Colonic mucosa (tissue), 4 donors: ENCODE results near the gene TCTN2. TPM values are rescaled to one million over a fixed set of nuclear protein-coding genes. Genes with fewer than 3 reads are reported as not detected.

ENCODE experiments used
- DNase-seq: peaks from one replicate; pipeline ENCODE4 v3.0.0-alpha.2; 2020
- H3K27ac ChIP-seq: fragments of 200-600 bp; one replicate; pipeline ENCODE4 v1.8.0; 2021
- H3K27me3 ChIP-seq: fragments of 200-600 bp; one replicate; pipeline ENCODE4 v1.8.0; 2021
- H3K36me3 ChIP-seq: fragments of 200-600 bp; one replicate; pipeline ENCODE4 v1.8.0; 2021
- H3K4me1 ChIP-seq: fragments of 200-600 bp; one replicate; pipeline ENCODE4 v1.8.0; 2021; ENCODE audit warnings: mild to moderate bottlenecking
- H3K4me3 ChIP-seq: fragments of 200-600 bp; one replicate; pipeline ENCODE4 v1.8.0; 2021
- H3K9ac ChIP-seq, 2 donors: one replicate each; pipeline ENCODE4 v1.7.0; 2013; ENCODE audit warnings: control low read depth in 2 of 2, low read depth in 2 of 2, low read length in 2 of 2
- H3K9me3 ChIP-seq: fragments of 200-600 bp; one replicate; pipeline ENCODE4 v1.8.0; 2021
- intact Hi-C: fragments of 100-400 bp; cut with DNase I; formaldehyde crosslinking; loops from one replicate; pipeline ENCODE4 v1.14.1; 2022
- total RNA-seq, 2 donors: library from RNA; stranded (reverse); fragmentation: NEBNext Ultra II Directional in 1 of 2; extraction: Animal tissue kit (Norgen Biotek cat#: 25700) in 1 of 2; gene quantifications; one replicate each; pipeline ENCODE4 v1.2.1, GENCODE V29; 2021
- TF ChIP-seq, protein P1 (sequence below): fragments of 200-600 bp; IDR thresholded peaks from one replicate; pipeline ENCODE4 v1.8.0; 2022; ENCODE audit warnings: antibody characterized with exemption, mild to moderate bottlenecking
- donor health status: healthy.
- donor health status: DM: no; HTN: no; CAD: no.
- donor health status: DM: no; HTN: no; CAD: no.

Gene TCTN2
- total RNA-seq, 2 donors from 2014 or later = 6.1 to 7.3 TPM

DNA sequence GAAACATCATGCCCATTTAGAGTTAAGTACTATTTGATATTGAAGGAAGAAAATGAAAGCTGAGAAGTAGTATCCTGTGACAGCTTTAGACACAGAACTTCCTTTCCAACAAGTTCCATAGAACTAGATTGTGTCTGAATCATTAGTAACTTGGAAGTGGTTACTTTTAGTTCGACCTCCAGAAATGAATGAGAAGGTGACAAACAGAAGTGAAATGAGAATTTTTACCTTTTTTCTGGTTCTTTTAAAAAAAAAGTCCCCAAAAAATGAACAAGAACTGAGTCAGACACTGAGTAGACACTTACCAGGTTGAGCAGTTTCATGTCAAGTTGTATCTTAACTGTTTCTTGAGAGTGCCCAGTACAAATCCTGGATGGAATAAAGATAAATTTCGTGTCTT, 44.3 kb downstream of the TCTN2 start:
- TF ChIP-seq, protein P1, sequence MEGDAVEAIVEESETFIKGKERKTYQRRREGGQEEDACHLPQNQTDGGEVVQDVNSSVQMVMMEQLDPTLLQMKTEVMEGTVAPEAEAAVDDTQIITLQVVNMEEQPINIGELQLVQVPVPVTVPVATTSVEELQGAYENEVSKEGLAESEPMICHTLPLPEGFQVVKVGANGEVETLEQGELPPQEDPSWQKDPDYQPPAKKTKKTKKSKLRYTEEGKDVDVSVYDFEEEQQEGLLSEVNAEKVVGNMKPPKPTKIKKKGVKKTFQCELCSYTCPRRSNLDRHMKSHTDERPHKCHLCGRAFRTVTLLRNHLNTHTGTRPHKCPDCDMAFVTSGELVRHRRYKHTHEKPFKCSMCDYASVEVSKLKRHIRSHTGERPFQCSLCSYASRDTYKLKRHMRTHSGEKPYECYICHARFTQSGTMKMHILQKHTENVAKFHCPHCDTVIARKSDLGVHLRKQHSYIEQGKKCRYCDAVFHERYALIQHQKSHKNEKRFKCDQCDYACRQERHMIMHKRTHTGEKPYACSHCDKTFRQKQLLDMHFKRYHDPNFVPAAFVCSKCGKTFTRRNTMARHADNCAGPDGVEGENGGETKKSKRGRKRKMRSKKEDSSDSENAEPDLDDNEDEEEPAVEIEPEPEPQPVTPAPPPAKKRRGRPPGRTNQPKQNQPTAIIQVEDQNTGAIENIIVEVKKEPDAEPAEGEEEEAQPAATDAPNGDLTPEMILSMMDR = no peak
- intact Hi-C loops = no loop called here
- no peaks in the 10 kb centered on the region for H3K9me3 ChIP-seq
- peaks cover 15% of the 10 kb centered on the region for H3K4me1 ChIP-seq
- no peak overlapping the region for H3K4me3 ChIP-seq
- no peak overlapping the region for H3K27ac ChIP-seq
- H3K36me3 ChIP-seq = no peaks in the 10 kb centered on the region
- H3K9ac ChIP-seq = no peak overlapping the region
- no peak for DNase-seq
- no peaks in the 10 kb centered on the region for H3K27me3 ChIP-seq

DNA sequence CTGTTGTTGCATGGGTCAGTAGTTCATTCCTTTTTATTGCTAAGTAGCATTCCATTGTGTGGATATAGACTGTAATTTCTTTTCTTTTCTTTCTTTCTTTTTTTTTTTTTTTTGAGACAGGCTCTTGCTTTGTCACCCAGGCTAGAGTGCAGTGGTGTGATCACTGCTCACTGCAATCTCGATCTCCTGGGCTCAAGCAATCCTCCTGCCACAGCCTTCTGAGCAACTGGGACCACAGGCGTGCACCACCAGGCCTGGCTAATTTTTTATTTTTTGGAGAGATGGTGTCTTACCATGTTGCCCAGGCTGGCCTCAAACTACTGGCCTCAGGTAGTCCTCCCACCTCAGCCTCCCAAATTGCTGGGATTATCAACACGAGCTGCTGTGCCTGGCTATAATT, 46.4 kb downstream of the TCTN2 start:
- Histone ChIP-seq H3K4me1 (peaks cover 11% of the 10 kb centered on the region), H3K27ac (no peak overlapping the region), H3K9ac (no peak overlapping the region), H3K9me3 (no peaks in the 10 kb centered on the region), H3K27me3 (no peaks in the 10 kb centered on the region), H3K36me3 (no peaks in the 10 kb centered on the region), H3K4me3 (no peak overlapping the region)
- no peak for DNase-seq
- TF ChIP-seq, protein P1 = no peak
- intact Hi-C loops = no loop called here

DNA sequence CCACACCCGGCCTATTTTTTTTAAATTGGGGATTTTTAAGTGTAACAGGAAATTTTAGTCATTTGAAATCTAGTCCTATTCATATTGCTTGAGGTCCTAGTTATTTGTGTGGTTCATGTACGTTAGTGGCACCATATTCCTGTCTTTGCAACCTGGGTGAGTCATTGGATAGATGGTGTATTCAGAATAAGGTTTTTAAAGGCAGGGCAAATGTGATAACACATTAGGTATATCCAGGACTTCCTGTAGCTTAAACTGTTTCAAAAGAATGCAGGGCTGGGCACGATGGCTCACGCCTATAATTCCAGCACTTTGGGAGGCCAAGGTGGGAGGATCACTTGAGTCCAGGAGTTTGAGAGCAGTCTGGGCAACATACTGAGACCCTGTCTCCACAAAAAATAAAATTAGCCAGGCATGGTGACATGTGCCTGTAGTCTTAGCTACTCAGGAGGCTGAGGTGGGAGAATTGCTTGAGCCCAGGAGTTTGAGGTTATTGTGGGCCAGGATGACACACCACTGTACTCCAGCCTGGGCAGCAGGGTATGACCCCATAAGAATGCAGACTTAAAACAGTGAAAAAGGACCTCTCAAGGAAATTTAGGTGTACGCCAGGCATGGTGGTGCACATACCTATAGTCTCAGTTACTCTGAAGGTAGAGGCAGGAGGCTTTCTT, 49.4 kb downstream of the TCTN2 start:
- H3K27ac ChIP-seq = no peak overlapping the region
- H3K4me3 ChIP-seq = no peak overlapping the region
- H3K9me3 ChIP-seq = no peaks in the 10 kb centered on the region
- H3K4me1 ChIP-seq = no peaks in the 10 kb centered on the region
- peaks cover 6% of the 10 kb centered on the region for H3K36me3 ChIP-seq
- no peak overlapping the region for H3K9ac ChIP-seq
- intact Hi-C loops = no loop called here
- no peaks in the 10 kb centered on the region for H3K27me3 ChIP-seq
- TF ChIP-seq, protein P1 = no peak
- no peak for DNase-seq

DNA sequence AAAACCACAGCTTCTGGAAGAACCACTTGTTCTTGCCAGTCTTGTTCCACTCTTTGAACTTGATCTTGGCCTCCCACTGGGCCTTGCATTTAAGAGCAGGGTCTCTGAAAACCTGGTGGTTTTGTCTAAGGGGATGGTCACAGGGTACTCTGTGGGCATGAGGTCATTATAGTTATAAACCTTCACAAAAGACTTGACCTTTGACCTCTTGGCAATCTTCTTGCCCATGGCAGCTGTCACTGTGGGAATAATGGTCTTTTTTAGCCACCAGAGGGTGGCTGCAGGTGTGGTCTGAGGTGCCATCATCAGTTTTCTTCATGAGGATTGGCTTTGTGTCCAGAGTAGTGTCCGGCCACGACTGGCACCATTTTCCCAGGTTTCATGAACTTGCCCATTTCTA, 50.3 kb downstream of the TCTN2 start:
- Histone ChIP-seq H3K9me3 (no peaks in the 10 kb centered on the region), H3K4me3 (no peak overlapping the region), H3K4me1 (no peaks in the 10 kb centered on the region), H3K27ac (no peak overlapping the region), H3K27me3 (no peaks in the 10 kb centered on the region), H3K36me3 (peaks cover 6% of the 10 kb centered on the region), H3K9ac (no peak overlapping the region)
- no peak for DNase-seq
- intact Hi-C loops = no loop called here
- TF ChIP-seq, protein P1 = no peak

DNA sequence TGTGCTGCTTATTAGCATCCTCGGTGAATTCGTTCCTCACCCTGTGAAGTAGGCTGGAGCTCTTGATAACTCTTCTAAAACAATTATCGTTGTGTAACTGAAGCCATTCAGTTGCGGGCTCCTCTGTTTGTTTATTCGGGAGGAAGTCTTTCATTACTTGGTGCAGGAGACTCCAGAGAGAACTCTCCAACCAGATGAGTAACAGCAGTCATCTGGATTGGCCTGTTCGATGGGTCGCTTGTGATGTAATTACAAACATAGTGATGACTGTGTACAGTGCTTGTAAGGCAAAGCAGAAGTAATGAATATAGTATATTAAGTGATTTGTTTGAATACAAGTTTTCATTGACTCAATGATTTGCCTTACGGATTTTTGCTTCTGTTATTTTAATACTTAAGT, 52.1 kb downstream of the TCTN2 start:
- H3K9me3 ChIP-seq = no peaks in the 10 kb centered on the region
- no peak overlapping the region for H3K9ac ChIP-seq
- TF ChIP-seq, protein P1 = no peak
- H3K4me1 ChIP-seq = no peaks in the 10 kb centered on the region
- H3K27me3 ChIP-seq = no peaks in the 10 kb centered on the region
- peaks cover 6% of the 10 kb centered on the region for H3K36me3 ChIP-seq
- no peak for DNase-seq
- no peak overlapping the region for H3K4me3 ChIP-seq
- H3K27ac ChIP-seq = no peak overlapping the region
- intact Hi-C loops = no loop called here
